Lung (tissue), 12 donors: Measurements from ENCODE around the gene SBF2. TPM values are rescaled to one million over a fixed set of nuclear protein-coding genes. Genes with fewer than 3 reads are reported as not detected.
"Not testable (repeated sequence)": the region's sequence is repeated elsewhere in the genome, so short reads cannot be mapped to it uniquely, and the experiment has no call there.

Experiments
- ATAC-seq: fragments of 200-7000 bp; cut with Tn5 transposase; one replicate; pipeline ENCODE4 v1.9.1; 2020; ENCODE audit warnings: moderate number of reproducible peaks; ENCODE audit not compliant: insufficient read depth, low FRiP score
- DNase-seq, 3 donors: peaks; one replicate each; pipeline ENCODE4 v3.0.0-alpha.2; 2013 to 2017
- H3K27ac ChIP-seq, 2 donors: one replicate each; pipeline ENCODE4 v1.5.1; 2013; ENCODE audit warnings: mild to moderate bottlenecking in 2 of 2, moderate library complexity in 2 of 2, control low read depth in 1 of 2, inconsistent platforms in 1 of 2, low read depth in 1 of 2, low read length in 1 of 2
- H3K27me3 ChIP-seq, 3 donors: one replicate each; pipeline ENCODE4 v1.5.1; 2013; ENCODE audit warnings: low read length in 2 of 3; ENCODE audit not compliant: control insufficient read depth in 3 of 3, insufficient read depth in 3 of 3
- H3K36me3 ChIP-seq, 4 donors: one replicate each; pipeline ENCODE4 v1.5.1; 2013; ENCODE audit warnings: low read length in 4 of 4, mild to moderate bottlenecking in 1 of 4, moderate library complexity in 1 of 4; ENCODE audit not compliant: control insufficient read depth in 4 of 4, insufficient read depth in 4 of 4
- H3K4me1 ChIP-seq, 5 donors: one replicate each; pipeline ENCODE4 v1.5.1; 2013; ENCODE audit warnings: low read length in 5 of 5, mild to moderate bottlenecking in 2 of 5, moderate library complexity in 1 of 5; ENCODE audit not compliant: control insufficient read depth in 5 of 5, insufficient read depth in 5 of 5
- H3K4me3 ChIP-seq: one replicate; pipeline ENCODE4 v1.5.1; 2013; ENCODE audit warnings: mild to moderate bottlenecking, control low read depth, moderate library complexity
- H3K9ac ChIP-seq, 2 donors: one replicate each; pipeline ENCODE4 v1.5.1; 2013; ENCODE audit warnings: low read length in 2 of 2, control low read depth in 1 of 2; ENCODE audit not compliant: insufficient read depth in 1 of 2
- H3K9me3 ChIP-seq, 4 donors: one replicate each; pipeline ENCODE4 v1.5.1; 2013; ENCODE audit warnings: low read length in 3 of 4, mild to moderate bottlenecking in 1 of 4, moderate library complexity in 1 of 4; ENCODE audit not compliant: control insufficient read depth in 4 of 4, insufficient read depth in 3 of 4
- CTCF ChIP-seq: IDR thresholded peaks from 2 replicates; pipeline ENCODE4 v1.5.1; 2012; ENCODE audit warnings: mild to moderate bottlenecking; ENCODE audit errors: control extremely low read depth, extremely low read depth
- WGBS, 2 donors: extraction: QIAGEN DNeasy Blood & Tissue Kit; methylation state at CpG; one replicate each; pipeline ENCODE4 v1.1.7; 2013; 5-methylcytosine and 5-hydroxymethylcytosine counted together
- polyA plus RNA-seq, 2 donors: library from polyadenylated mRNA; stranded (reverse); fragments of 200-250 nt; gene quantifications; one replicate each; pipeline ENCODE4 v1.2.1, GENCODE V29; 2013
- total RNA-seq, 2 donors: library from RNA; depleted of rRNA in 1 of 2; stranded (reverse); fragments of >200 nt in 1 of 2; gene quantifications; one replicate each; pipeline ENCODE4 v1.2.1, GENCODE V29; 2014 to 2021
- donor health status: control.
- donor health status: control.
- donor health status: Bipolar disorder and iron deficiency.
- donor health status: healthy.
- donor health status: DM: yes; HTN: yes; CAD: no.

SBF2 gene
- total and polyA plus RNA-seq, 4 donors: 4.4 to 104 (median 24.9) TPM

- ATAC-seq: no peak
- H3K9ac ChIP-seq: no peak overlapping the region
- H3K4me3 ChIP-seq: no peak overlapping the region
- no peak overlapping the region for H3K27ac ChIP-seq
- TF ChIP-seq CTCF: no peak
- H3K9me3 ChIP-seq: no peaks in the 10 kb centered on the region
- no peak for DNase-seq
- no peaks in the 10 kb centered on the region for H3K36me3 ChIP-seq
- no peaks in the 10 kb centered on the region for H3K4me1 ChIP-seq
- no peaks in the 10 kb centered on the region for H3K27me3 ChIP-seq
These were observed 357.3 kb downstream of the SBF2 start for GRCh38 chr11:9936754-9937153.

GRCh38 chr11:9932843-9933242, 361.2 kb downstream of the SBF2 start:
- H3K9ac ChIP-seq, H3K9me3 ChIP-seq, H3K4me1 ChIP-seq, ATAC-seq, H3K36me3 ChIP-seq, H3K4me3 ChIP-seq, H3K27me3 ChIP-seq, H3K27ac ChIP-seq, DNase-seq: not testable (repeated sequence)
- WGBS, 2 donors: 92 to 95% methylated on average over 2 of the region's 2 CpGs

- 87 to 96% methylated on average over 14 of the region's 14 CpGs for WGBS, 2 donors
- not testable (repeated sequence) for H3K27ac ChIP-seq, H3K9ac ChIP-seq, H3K36me3 ChIP-seq, H3K4me1 ChIP-seq, H3K27me3 ChIP-seq, H3K4me3 ChIP-seq, H3K9me3 ChIP-seq, ATAC-seq, DNase-seq
These were observed 363.3 kb downstream of the SBF2 start for GRCh38 chr11:9930562-9931331.

GRCh38 chr11:9927670-9928069, 366.3 kb downstream of the SBF2 start:
- Histone ChIP-seq H3K9me3 (no peaks in the 10 kb centered on the region), H3K27me3 (no peaks in the 10 kb centered on the region), H3K36me3 (peaks cover 0 to 4% (median under 1%) of the 10 kb centered on the region in 4 donors), H3K4me1 (no peaks in the 10 kb centered on the region), H3K4me3 (no peak overlapping the region), H3K9ac (no peak overlapping the region), H3K27ac (no peak overlapping the region)
- WGBS, 2 donors: 97 to 100% methylated on average over 1 of the region's 1 CpG
- no peak for TF ChIP-seq CTCF
- DNase-seq: no peak
- ATAC-seq: no peak
